ENCODE measurements around the gene CRYM.

DNA sequence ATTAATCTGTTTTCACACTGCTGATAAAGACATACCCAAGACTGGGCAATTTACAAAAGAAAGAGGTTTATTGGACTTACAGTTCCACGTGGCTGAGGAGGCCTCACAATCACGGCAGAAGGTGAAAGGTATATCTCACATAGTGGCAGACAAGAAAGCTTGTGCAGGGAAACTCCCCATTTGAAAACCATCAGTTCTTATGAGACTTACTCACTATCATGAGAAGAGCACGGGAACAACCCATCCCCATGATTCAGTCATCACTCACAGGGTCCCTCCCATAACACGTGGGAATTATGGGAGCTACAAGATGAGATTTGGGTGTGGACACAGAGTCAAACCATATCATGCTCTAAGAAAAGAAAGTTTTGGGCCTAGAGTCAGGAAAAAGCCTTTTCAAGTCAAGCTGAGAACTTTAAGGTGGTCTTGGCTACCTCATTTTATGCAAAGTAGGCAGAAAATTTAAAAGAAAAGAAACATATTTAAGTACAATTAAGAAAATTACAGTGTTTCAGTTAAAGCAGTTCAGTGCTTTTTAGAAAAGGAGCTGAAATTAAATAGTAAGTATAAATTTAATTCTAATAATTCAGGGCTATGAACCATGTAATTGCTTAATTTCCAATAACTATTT is 24.9 kb upstream of the CRYM start:
- TF ChIP-seq, protein P1, sequence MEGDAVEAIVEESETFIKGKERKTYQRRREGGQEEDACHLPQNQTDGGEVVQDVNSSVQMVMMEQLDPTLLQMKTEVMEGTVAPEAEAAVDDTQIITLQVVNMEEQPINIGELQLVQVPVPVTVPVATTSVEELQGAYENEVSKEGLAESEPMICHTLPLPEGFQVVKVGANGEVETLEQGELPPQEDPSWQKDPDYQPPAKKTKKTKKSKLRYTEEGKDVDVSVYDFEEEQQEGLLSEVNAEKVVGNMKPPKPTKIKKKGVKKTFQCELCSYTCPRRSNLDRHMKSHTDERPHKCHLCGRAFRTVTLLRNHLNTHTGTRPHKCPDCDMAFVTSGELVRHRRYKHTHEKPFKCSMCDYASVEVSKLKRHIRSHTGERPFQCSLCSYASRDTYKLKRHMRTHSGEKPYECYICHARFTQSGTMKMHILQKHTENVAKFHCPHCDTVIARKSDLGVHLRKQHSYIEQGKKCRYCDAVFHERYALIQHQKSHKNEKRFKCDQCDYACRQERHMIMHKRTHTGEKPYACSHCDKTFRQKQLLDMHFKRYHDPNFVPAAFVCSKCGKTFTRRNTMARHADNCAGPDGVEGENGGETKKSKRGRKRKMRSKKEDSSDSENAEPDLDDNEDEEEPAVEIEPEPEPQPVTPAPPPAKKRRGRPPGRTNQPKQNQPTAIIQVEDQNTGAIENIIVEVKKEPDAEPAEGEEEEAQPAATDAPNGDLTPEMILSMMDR (IDR thresholded peaks at IDR 0.05; ENCODE audit: insufficient read depth, low read length, poor library complexity, severe bottlenecking): no peak
- no peak for TF ChIP-seq EZH2phosphoT487 (conservative IDR thresholded peaks at IDR 0.05; ENCODE audit: low read length)
